NCI-H2081 treated with DMSO at 0.1 percent for 48 hours (cell line): ENCODE data around the gene WDR33.
"Not testable (repeated sequence)": the region's sequence is repeated elsewhere in the genome, so short reads cannot be mapped to it uniquely, and the experiment has no call there.

Experiments used
- DNase-seq: peaks from one replicate; lab custom pipeline; 2025; lab: John Stamatoyannopoulos, UW

The WDR33 gene

DNA sequence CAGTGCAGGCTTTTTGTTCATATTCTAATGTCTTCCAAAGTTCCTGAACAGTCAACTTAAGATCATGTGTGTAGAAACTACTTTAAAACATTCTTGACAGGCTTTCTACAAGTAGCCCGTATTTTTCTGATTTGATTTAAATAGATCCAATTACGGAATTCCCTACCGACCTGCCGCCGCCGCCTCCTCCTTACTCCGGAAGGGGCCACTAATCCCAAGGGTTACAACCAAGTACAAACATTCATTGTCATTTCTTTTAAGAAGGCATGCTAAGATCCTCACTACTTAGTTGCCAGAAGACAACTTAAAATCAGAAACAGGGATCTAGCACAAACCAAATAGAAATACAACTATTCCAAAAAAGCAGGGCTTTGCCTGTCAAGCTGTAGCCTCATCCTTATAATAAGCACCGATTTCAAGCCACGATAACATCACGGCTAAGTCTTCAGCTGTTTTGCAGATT is 784 bp downstream of the WDR33 start:
- DNase-seq = no peak

- DNase-seq = no peak
These were observed 3.2 kb downstream of the WDR33 start for GRCh38 chr2:127807678-127808353.

DNA sequence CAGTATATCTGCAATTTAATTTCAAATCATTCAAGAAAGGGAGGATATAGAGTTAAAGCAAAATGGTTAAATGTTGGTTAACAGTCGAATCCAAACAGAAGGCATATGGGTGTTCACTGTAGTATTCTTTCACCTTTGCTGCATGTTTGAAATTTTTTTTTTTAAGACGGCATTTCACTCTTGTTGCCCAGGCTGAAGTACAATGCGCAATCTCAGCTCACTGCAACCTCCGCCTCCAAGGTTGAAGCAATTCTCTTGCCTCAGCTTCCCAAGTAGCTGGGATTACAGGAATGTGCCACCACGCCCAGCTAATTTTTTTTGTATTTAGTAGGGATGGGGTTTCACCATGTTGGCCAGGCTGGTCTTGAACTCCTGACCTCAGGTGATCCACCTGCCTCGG is 4.1 kb downstream of the WDR33 start:
- DNase-seq = not testable (repeated sequence)

DNA sequence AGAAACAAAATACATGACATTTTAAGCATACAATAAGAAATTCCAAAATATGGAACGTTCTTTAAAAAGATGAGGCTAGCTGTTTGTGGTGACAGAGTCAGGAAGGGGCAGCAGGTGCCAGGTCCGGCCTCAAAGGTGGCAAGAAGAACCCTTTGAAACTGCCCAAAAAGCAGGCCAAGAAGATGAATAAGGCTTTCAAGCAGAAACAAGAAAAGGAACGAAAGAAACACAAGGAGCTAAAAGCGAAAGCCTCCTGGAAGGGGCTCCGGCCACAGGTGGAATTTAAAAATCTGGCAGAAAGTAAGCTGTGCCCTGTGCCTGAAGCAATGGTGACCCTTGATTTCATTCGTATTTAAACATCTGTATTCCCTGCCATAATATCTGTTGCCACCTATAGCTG is 5.5 kb downstream of the WDR33 start:
- no peak for DNase-seq

DNA sequence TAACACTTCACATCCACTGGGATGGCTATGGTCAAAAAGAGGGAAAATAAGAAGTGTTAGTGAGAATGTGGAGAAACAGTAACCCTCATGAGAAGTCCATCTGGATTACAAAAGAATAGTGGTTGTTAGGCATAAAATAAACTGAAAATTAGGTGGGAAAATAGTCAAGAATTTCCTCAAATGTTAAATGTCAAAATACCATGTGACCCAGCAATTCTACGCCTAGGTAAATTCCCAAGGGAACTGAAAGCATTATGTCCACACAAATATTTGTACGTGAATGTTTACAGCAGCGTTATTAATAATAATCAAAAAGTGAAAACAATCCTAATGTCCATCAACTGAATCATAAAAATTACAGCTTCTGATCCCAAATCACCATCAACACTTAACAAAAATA is 11.0 kb downstream of the WDR33 start:
- no peak for DNase-seq

- DNase-seq = no peak
These were observed 14.6 kb downstream of the WDR33 start for GRCh38 chr2:127796389-127796788.

DNA sequence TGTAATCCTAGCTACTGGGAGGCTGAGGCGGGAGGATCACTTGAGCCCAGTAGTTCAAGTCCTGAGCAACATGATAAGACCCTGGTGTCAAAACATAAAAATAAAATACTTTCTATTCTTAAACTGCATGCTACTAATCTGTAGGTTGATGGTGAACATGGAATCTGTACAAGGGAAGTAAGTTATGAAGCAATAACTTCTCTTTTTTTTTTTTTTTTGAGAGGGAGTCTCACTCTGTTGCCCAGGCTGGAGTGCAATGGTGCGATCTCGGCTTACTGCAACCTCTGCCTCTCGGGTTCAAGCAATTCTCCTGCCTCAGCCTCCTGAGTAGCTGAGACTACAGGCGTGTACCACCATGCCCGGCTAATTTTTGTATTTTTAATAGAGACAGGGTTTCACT is 16.1 kb downstream of the WDR33 start:
- not testable (repeated sequence) for DNase-seq

GRCh38 chr2:127792805-127793204 is 18.2 kb downstream of the WDR33 start:
- no peak for DNase-seq

DNA sequence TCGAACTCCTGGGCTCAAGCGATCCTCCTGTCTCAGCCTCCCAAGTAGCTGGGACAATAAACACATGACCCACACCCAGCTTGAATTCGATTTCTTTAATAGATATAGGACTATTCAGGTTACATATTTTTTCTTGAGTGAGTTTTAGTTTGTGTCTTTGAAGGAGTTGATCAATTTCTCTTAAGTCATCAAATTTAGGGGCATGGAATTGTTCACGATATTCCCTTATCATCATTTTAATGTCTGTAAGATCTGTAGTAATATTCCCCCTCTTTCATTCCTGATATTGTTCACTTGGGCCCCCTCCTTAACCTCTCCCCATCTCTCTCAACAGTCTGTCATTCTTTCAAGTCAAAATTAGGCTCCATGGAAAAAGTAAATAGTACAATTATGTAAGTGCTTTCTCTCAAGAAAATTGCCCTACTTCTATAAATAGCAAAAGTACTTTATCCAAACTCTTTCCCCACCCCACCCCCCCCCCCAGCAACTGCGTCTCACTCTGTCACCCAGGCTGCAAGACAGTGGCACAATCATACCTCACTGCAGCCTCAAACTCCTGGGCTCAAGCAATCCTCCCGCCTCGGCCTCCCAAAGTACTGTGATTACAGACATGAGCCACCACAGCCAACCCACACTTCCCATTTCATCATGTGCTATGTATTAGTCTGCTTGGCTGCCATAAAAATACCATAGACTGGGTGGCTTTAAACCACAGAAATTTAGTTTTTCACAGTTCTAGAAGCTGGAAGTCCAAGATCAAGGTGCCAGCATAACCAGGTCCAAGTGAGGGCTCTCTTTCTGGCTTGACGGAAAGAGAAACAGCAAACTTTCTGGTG is 20.1 kb downstream of the WDR33 start:
- DNase-seq = no peak

DNA sequence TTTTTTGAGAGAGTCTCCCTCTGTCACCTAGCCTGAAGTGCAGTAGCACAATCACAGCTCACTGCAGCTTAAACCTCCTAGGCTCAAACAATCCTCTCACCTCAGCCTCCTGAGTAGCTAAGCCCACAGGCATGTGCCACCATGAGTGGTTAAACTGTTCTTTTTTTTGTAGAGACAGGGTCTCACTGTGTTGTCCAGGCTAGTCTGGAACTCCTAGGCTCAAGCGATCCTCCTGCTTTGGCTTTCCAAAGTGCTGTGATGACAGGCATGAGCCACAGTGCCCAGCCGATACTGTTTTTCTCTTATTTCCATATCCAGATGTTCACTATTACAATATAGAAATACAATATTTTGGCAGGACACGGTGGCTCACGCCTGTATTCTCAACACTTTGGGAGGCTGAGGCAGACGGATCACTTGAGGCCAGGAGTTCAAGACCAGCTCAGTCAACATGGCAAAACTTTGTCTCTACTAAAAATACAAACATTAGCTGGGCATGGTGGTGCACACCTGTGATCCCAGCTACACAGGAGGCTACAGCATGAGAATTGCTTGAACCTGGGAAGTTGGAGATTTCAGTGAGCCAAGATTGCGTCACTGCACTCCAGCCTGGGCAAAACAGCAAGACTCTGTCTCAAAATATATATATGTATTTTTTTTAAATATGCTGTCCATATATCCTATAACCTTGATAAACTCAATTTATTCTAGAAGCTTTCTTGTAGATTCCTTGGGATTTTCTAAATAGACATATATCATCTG is 24.7 kb downstream of the WDR33 start:
- DNase-seq = no peak

DNA sequence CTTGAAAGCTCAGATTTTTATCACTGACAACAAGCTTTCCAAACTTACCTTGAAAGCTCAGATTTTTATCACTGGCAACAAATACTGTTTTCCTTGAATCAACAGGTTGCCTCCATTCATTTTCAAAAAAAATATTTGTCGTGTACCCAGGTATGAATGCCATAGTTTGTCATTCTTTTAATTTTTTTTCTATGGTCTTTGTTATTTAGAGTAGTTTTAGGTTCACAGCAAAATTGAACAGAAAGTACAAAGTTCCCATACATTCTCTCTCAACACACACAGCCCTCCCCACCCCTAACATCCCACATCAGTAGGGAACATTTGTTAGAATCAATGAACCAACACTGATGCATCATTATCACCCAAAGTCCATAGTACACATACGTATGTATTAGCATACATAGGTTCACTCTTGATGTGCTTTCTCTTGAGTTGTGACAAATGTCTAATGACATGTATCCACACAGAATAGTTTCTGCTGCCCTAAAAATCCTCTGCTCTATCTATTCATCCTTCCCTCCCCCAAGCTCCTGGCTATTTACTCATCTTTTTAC is 25.9 kb downstream of the WDR33 start:
- DNase-seq = no peak

GRCh38 chr2:127783101-127783500 is 27.9 kb downstream of the WDR33 start:
- DNase-seq = no peak

- no peak for DNase-seq
These were observed 32.1 kb downstream of the WDR33 start for GRCh38 chr2:127778850-127779249.

DNA sequence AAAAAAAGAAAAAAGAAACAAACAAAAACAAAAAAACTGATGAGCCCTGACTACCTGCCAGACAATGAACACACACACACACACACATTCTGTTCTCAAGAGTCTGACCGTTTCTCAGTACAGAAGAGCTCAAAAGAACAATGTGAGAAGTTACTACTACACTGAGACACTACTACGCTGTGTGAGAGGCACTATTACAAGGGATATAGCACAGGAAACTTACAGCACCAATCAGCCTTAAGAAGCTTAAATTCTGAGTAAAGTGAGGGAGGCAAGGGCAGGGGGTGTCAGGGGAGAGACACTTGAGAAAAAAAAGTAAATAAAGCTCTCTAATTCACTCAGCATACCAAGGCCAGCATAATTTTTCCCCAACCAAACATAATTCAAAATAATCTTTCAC is 32.5 kb downstream of the WDR33 start:
- DNase-seq = no peak

- no peak for DNase-seq
These were observed 34.7 kb downstream of the WDR33 start for GRCh38 chr2:127776122-127776780.

- DNase-seq = no peak
These were observed 39.2 kb downstream of the WDR33 start for GRCh38 chr2:127771756-127772155.

- no peak for DNase-seq
These were observed 39.8 kb downstream of the WDR33 start for GRCh38 chr2:127770973-127771735.

- DNase-seq = not testable (repeated sequence)
These were observed 40.4 kb downstream of the WDR33 start for GRCh38 chr2:127770534-127770933.

GRCh38 chr2:127769587-127769986 is 41.4 kb downstream of the WDR33 start:
- DNase-seq = no peak

DNA sequence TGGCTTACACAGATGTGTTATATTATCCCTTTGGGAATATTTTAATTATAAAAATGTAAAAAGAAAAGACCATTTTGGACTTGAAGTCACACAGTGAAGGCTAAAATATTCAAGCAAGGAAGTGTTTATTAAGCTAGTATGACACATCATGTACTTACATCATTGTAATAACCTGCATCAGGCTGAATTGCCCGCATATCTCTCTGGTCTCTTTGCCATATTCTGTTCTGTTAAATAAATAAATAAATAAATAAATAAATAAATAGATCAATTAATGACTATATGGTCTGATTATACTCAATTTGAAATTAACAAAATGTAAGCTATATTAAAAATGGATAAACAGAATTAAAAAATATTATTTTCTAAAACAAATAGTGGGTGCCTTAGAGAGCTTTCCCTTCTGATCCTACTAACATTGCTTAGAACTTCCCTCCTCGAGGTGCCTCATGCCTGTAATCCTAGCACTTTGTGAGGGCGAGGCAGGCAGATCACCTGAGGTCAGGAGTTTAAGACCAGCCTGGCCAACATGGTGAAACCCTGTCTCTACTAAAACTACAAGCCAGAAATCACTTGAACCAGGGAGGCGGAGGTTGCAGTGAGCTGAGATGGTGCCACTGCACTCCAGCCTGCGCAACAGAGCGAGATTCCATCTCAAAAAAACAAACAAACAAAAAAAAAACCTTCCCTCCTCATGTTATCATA is 42.0 kb downstream of the WDR33 start:
- DNase-seq = no peak
